Measurements from ENCODE around the gene MAGI2. TPM values are rescaled to one million over a fixed set of nuclear protein-coding genes. Genes with fewer than 3 reads are reported as not detected.

The MAGI2 gene
- total RNA-seq, 1 donor from 2014 or later: 6.9 TPM

GRCh38 chr7:78576236-78576635 lies 877.2 kb downstream of the MAGI2 start:
- intact Hi-C loops (cut with DNase I): no loop called here
- Histone ChIP-seq H3K27ac (no peak overlapping the region), H3K27me3 (no peaks in the 10 kb centered on the region), H3K4me1 (no peaks in the 10 kb centered on the region), H3K4me3 (no peak overlapping the region), H3K36me3 (no peaks in the 10 kb centered on the region), H3K9me3 (no peaks in the 10 kb centered on the region)
- TF ChIP-seq POLR2AphosphoS5 (IDR thresholded peaks at IDR 0.05; ENCODE audit: insufficient read depth in 1 of 2, low read depth in 1 of 2) (no peak), CTCF (IDR thresholded peaks at IDR 0.05) (no peak), POLR2A (IDR thresholded peaks at IDR 0.05) (no peak)
- DNase-seq (ENCODE audit: extremely low spot score in 2 of 2): no peak

- H3K4me1 ChIP-seq: no peaks in the 10 kb centered on the region
- no peaks in the 10 kb centered on the region for H3K9me3 ChIP-seq
- no peak overlapping the region for H3K27ac ChIP-seq
- H3K27me3 ChIP-seq: no peaks in the 10 kb centered on the region
- H3K36me3 ChIP-seq: no peaks in the 10 kb centered on the region
- intact Hi-C loops (cut with DNase I): loop anchor here (2.0 kb wide), 1 partner anchor 16 kb away; no protein-coding TSS in a partner anchor
- DNase-seq (ENCODE audit: extremely low spot score in 2 of 2): no peak
- no peak overlapping the region for H3K4me3 ChIP-seq
- no peak for TF ChIP-seq POLR2AphosphoS5 (IDR thresholded peaks at IDR 0.05; ENCODE audit: insufficient read depth in 1 of 2, low read depth in 1 of 2)
Measured at GRCh38 chr7:78571292-78571691, 882.2 kb downstream of the MAGI2 start.

- Histone ChIP-seq H3K4me3 (no peak overlapping the region), H3K27me3 (no peaks in the 10 kb centered on the region), H3K4me1 (no peaks in the 10 kb centered on the region), H3K36me3 (no peaks in the 10 kb centered on the region), H3K27ac (no peak overlapping the region), H3K9me3 (no peaks in the 10 kb centered on the region)
- TF ChIP-seq CTCF (IDR thresholded peaks at IDR 0.05): no peak
- TF ChIP-seq POLR2A (IDR thresholded peaks at IDR 0.05): no peak
- no peak for TF ChIP-seq POLR2AphosphoS5 (IDR thresholded peaks at IDR 0.05; ENCODE audit: insufficient read depth in 1 of 2, low read depth in 1 of 2)
- DNase-seq (ENCODE audit: extremely low spot score in 2 of 2): no peak
- intact Hi-C loops (cut with DNase I): no loop called here
Measured at GRCh38 chr7:78568690-78569089, 884.8 kb downstream of the MAGI2 start.

GRCh38 chr7:78567836-78568235 lies 885.6 kb downstream of the MAGI2 start:
- TF ChIP-seq POLR2AphosphoS5 (IDR thresholded peaks at IDR 0.05; ENCODE audit: insufficient read depth in 1 of 2, low read depth in 1 of 2) (no peak), CTCF (IDR thresholded peaks at IDR 0.05) (no peak), POLR2A (IDR thresholded peaks at IDR 0.05) (no peak)
- intact Hi-C loops (cut with DNase I): no loop called here
- H3K9me3 ChIP-seq: no peaks in the 10 kb centered on the region
- H3K36me3 ChIP-seq: no peaks in the 10 kb centered on the region
- H3K27me3 ChIP-seq: no peaks in the 10 kb centered on the region
- H3K27ac ChIP-seq: no peak overlapping the region
- DNase-seq (ENCODE audit: extremely low spot score in 2 of 2): no peak
- no peak overlapping the region for H3K4me3 ChIP-seq
- no peaks in the 10 kb centered on the region for H3K4me1 ChIP-seq

GRCh38 chr7:78565784-78566183 lies 887.7 kb downstream of the MAGI2 start:
- no peak overlapping the region for H3K4me3 ChIP-seq
- TF ChIP-seq POLR2AphosphoS5 (IDR thresholded peaks at IDR 0.05; ENCODE audit: insufficient read depth in 1 of 2, low read depth in 1 of 2): no peak
- TF ChIP-seq POLR2A (IDR thresholded peaks at IDR 0.05): no peak
- no peak for TF ChIP-seq CTCF (IDR thresholded peaks at IDR 0.05)
- H3K27me3 ChIP-seq: no peaks in the 10 kb centered on the region
- intact Hi-C loops (cut with DNase I): no loop called here
- no peak for DNase-seq (ENCODE audit: extremely low spot score in 2 of 2)
- no peaks in the 10 kb centered on the region for H3K36me3 ChIP-seq
- no peaks in the 10 kb centered on the region for H3K9me3 ChIP-seq
- H3K4me1 ChIP-seq: no peaks in the 10 kb centered on the region
- no peak overlapping the region for H3K27ac ChIP-seq
